ENCODE results near the gene INS. TPM values are rescaled to one million over a fixed set of nuclear protein-coding genes. Genes with fewer than 3 reads are reported as not detected.
A peak's percentile ranks its signal among the peaks of the same experiment; 100 is the strongest.

Gene INS
- total RNA-seq, 1 donor, result not detected

- DNase-seq (ENCODE audit: low read depth in 2 of 3, low spot score in 2 of 3), result peak in 1 of 3 donors; percentile 52
These were observed 10.9 kb downstream of the INS start for GRCh38 chr11:2149864-2150847.

- DNase-seq (ENCODE audit: low read depth in 2 of 3, low spot score in 2 of 3), result no peak
These were observed 11.5 kb downstream of the INS start for GRCh38 chr11:2149460-2149859.

- DNase-seq (ENCODE audit: low read depth in 2 of 3, low spot score in 2 of 3), result no peak
These were observed 12.4 kb downstream of the INS start for GRCh38 chr11:2148595-2148994.

- DNase-seq (ENCODE audit: low read depth in 2 of 3, low spot score in 2 of 3), result no peak
These were observed 13.6 kb downstream of the INS start for GRCh38 chr11:2147391-2147790.

- no peak for DNase-seq (ENCODE audit: low read depth in 2 of 3, low spot score in 2 of 3)
These were observed 15.0 kb downstream of the INS start for GRCh38 chr11:2146051-2146450.

- no peak for DNase-seq (ENCODE audit: low read depth in 2 of 3, low spot score in 2 of 3)
These were observed 16.3 kb downstream of the INS start for GRCh38 chr11:2144544-2145248.

GRCh38 chr11:2143799-2144543 lies 17.0 kb downstream of the INS start:
- no peak for DNase-seq (ENCODE audit: low read depth in 2 of 3, low spot score in 2 of 3)

GRCh38 chr11:2143477-2143798 lies 17.6 kb downstream of the INS start:
- DNase-seq (ENCODE audit: low read depth in 2 of 3, low spot score in 2 of 3), result no peak

GRCh38 chr11:2142762-2143202 lies 18.2 kb downstream of the INS start:
- peak in 1 of 3 donors; percentile 38 for DNase-seq (ENCODE audit: low read depth in 2 of 3, low spot score in 2 of 3)

- no peak for DNase-seq (ENCODE audit: low read depth in 2 of 3, low spot score in 2 of 3)
These were observed 18.7 kb downstream of the INS start for GRCh38 chr11:2142300-2142759.

GRCh38 chr11:2140411-2141400 lies 20.3 kb downstream of the INS start:
- DNase-seq (ENCODE audit: low read depth in 2 of 3, low spot score in 2 of 3), result no peak

GRCh38 chr11:2139621-2140337 lies 21.2 kb downstream of the INS start:
- no peak for DNase-seq (ENCODE audit: low read depth in 2 of 3, low spot score in 2 of 3)

- peak in 1 of 3 donors; percentile 37 for DNase-seq (ENCODE audit: low read depth in 2 of 3, low spot score in 2 of 3)
These were observed 21.9 kb downstream of the INS start, which contains the start of gene IGF2 for GRCh38 chr11:2139123-2139521. IGF2 (minus strand) TSS chr11:2139389; CDS start chr11:2135523, 3,866 bp downstream.

- peak in 1 of 3 donors; percentile 36 for DNase-seq (ENCODE audit: low read depth in 2 of 3, low spot score in 2 of 3)
These were observed 22.4 kb downstream of the INS start for GRCh38 chr11:2138431-2139122.

- no peak for DNase-seq (ENCODE audit: low read depth in 2 of 3, low spot score in 2 of 3)
These were observed 23.0 kb downstream of the INS start for GRCh38 chr11:2138068-2138430.

GRCh38 chr11:2137202-2138067 lies 23.6 kb downstream of the INS start:
- DNase-seq (ENCODE audit: low read depth in 2 of 3, low spot score in 2 of 3), result no peak

- no peak for DNase-seq (ENCODE audit: low read depth in 2 of 3, low spot score in 2 of 3)
These were observed 24.1 kb downstream of the INS start for GRCh38 chr11:2136952-2137201.

Measured in hematopoietic multipotent progenitor cell (in vitro differentiated cells).